ENCODE measurements around the gene FANCI. TPM values are rescaled to one million over a fixed set of nuclear protein-coding genes. Genes with fewer than 3 reads are reported as not detected.

The FANCI gene
- total and polyA plus RNA-seq, 2 of the 13 experiments (the other 11 are each of a cell fraction or from before 2014, with no cell fraction given), result 15.7 to 68.8 TPM

GRCh38 chr15:89230277-89230676, 13.5 kb upstream of the FANCI start:
- WGBS (ENCODE audit: low lambda C conversion rate), result 4% methylated on average over 5 of the region's 5 CpGs
- POLR2A ChIA-PET, result no interaction called here
- ATAC-seq, result peak; percentile 85

GRCh38 chr15:89231832-89232231, 11.9 kb upstream of the FANCI start:
- no peaks in the 10 kb centered on the region for H3K9me3 ChIP-seq (ENCODE audit: low read length)
- H3K4me3 ChIP-seq (replicated peaks in 1 of 3; ENCODE audit: insufficient read depth in 1 of 3, low read depth in 2 of 3, low read length in 3 of 3), result no peak overlapping the region
- ATAC-seq (no peak), DNase-seq (ENCODE audit: low spot score) (no peak), FAIRE-seq (no peak)
- H3K36me3 ChIP-seq (replicated peaks in 1 of 2; ENCODE audit: control insufficient read depth in 1 of 2, insufficient read depth in 2 of 2, low read length in 2 of 2), result no peaks in the 10 kb centered on the region
- no peaks in the 10 kb centered on the region for H4K20me1 ChIP-seq (ENCODE audit: insufficient read depth, low read length)
- no peak overlapping the region for H3K9ac ChIP-seq (ENCODE audit: insufficient read depth, low read depth, low read length)
- intact Hi-C loops (cut with micrococcal nuclease; ENCODE audit: unreplicated experiment), result no loop called here
- CTCF ChIA-PET (ENCODE audit: low intra/inter-chr PET ratio, low total read pairs), result no interaction called here
- H3K27ac ChIP-seq (ENCODE audit: extremely low read length, insufficient read depth, low read length), result no peak overlapping the region
- peaks cover 7% of the 10 kb centered on the region; the same call in 1 of the 2 replicates for H3K4me1 ChIP-seq (ENCODE audit: insufficient read depth, low read length)
- POLR2A ChIA-PET, result no interaction called here
- H3K4me2 ChIP-seq (ENCODE audit: low read depth, low read length), result no peak overlapping the region
- H3K27me3 ChIP-seq (ENCODE audit: control insufficient read depth in 1 of 2, insufficient read depth in 2 of 2, low read length in 2 of 2), result peaks cover 0 to 9% of the 10 kb centered on the region in 2 experiments; a peak in 2 of 5 replicates
- no peak for TF ChIP-seq ZNF577 (CRISPR knock-in tag; IDR thresholded peaks at IDR 0.05; ENCODE audit: borderline replicate concordance, low read depth)
- no peak overlapping the region for H2AFZ ChIP-seq (ENCODE audit: low read length)
- in situ Hi-C loops (cut with HindIII; ENCODE audit: extremely low pct_ligation_motif_present, low pct_unique_long_range_greater_than_20kb), result no loop called here
- H3K79me2 ChIP-seq (ENCODE audit: insufficient read depth, low read length), result no peaks in the 10 kb centered on the region
- no TSS peak for BruUV-seq (replicated peaks)

More at GRCh38 chr15:89230277-89230676, 13.5 kb upstream of the FANCI start:
- Histone ChIP-seq H3K9me3 (ENCODE audit: low read length) (no peaks in the 10 kb centered on the region), H3K27ac (ENCODE audit: extremely low read length, insufficient read depth, low read length) (no peak overlapping the region), H3K9ac (ENCODE audit: insufficient read depth, low read depth, low read length) (no peak overlapping the region), H3K4me2 (ENCODE audit: low read depth, low read length) (no peak overlapping the region), H3K4me3 (replicated peaks in 1 of 3; ENCODE audit: insufficient read depth in 1 of 3, low read depth in 2 of 3, low read length in 3 of 3) (no peak overlapping the region), H3K36me3 (replicated peaks in 1 of 2; ENCODE audit: control insufficient read depth in 1 of 2, insufficient read depth in 2 of 2, low read length in 2 of 2) (no peaks in the 10 kb centered on the region), H2AFZ (ENCODE audit: low read length) (no peak overlapping the region), H4K20me1 (ENCODE audit: insufficient read depth, low read length) (no peaks in the 10 kb centered on the region), H3K4me1 (ENCODE audit: insufficient read depth, low read length) (peaks cover 16% of the 10 kb centered on the region; the same call in 1 of the 2 replicates), H3K79me2 (ENCODE audit: insufficient read depth, low read length) (no peaks in the 10 kb centered on the region), H3K27me3 (ENCODE audit: control insufficient read depth in 1 of 2, insufficient read depth in 2 of 2, low read length in 2 of 2) (peaks cover 0 to 9% of the 10 kb centered on the region in 2 experiments; a peak in 2 of 5 replicates)
- in situ Hi-C loops (cut with HindIII; ENCODE audit: extremely low pct_ligation_motif_present, low pct_unique_long_range_greater_than_20kb) (no loop called here), intact Hi-C loops (cut with micrococcal nuclease; ENCODE audit: unreplicated experiment) (no loop called here)
- CTCF ChIA-PET (ENCODE audit: low intra/inter-chr PET ratio, low total read pairs), result no interaction called here
- DNase-seq (ENCODE audit: low spot score), result no peak
- TF ChIP-seq AGO1 (IDR thresholded peaks at IDR 0.05; ENCODE audit: low read depth, low read length, poor library complexity, severe bottlenecking) (no peak), ZNF484 (CRISPR knock-in tag; IDR thresholded peaks at IDR 0.05; ENCODE audit: borderline replicate concordance, low read depth) (no peak), FOXC1 (CRISPR knock-in tag; IDR thresholded peaks at IDR 0.05; ENCODE audit: borderline replicate concordance) (no peak), ZIK1 (CRISPR knock-in tag; IDR thresholded peaks at IDR 0.05; ENCODE audit: borderline replicate concordance, low read depth) (no peak), ZBTB8A (CRISPR knock-in tag; IDR thresholded peaks at IDR 0.05; ENCODE audit: borderline replicate concordance, low read depth) (no peak), TEAD3 (CRISPR knock-in tag; optimal IDR thresholded peaks at IDR 0.05; ENCODE audit: borderline replicate concordance) (no peak)
- BruUV-seq (replicated peaks), result no TSS peak
- no peak for FAIRE-seq

Measured in HepG2 (cell line).